ENCODE measurements around the gene ZP2.
"Not testable (repeated sequence)": the region's sequence is repeated elsewhere in the genome, so short reads cannot be mapped to it uniquely, and the experiment has no call there.

The ZP2 gene

DNA sequence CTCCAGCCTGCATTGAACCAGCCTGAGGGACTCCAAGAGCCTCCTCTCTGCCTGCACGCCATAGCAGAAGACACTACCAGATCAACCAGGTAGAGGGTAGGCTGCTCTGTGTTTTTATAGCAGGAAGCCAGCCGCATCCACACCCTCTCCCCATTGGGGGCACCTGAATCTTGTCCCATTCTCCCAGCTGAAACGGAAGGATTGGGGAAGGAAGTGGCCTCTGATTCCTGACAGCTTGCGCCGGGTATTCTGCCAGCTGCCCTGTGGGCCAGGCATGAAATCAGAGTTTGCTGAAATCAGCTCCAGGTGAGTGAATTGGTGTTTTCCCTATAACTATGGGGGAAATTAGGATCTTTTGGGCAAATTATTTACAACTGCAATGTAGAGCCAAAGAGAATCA is at the start of gene ZP2:
Gene ZP2 (minus strand): TSS at position 89 of the 400 bp plus-strand sequence. CDS start 27 bp downstream, at position 62.
- peak; percentile 88 for DNase-seq (ENCODE audit: low spot score)

DNA sequence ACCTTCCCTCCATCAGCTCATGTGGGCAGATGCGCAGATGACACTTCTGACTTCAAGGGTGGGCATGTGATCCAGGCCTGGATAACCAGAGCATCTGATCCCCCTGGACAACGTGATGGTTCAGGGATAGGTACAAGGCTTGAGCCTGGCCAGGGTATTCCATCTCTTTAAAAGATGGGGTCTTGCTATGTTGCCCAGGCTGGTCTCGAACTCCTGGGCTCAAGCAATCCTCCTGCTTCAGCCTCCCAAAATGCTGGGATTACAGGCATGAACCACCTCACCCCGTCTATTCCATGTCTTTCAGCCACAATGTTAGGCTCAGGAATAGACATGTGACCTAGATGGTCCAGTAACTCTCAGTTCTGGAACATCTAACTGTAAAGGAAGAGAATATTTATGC is 45.9 kb upstream of the ZP2 start:
- DNase-seq (ENCODE audit: low spot score): no peak

DNA sequence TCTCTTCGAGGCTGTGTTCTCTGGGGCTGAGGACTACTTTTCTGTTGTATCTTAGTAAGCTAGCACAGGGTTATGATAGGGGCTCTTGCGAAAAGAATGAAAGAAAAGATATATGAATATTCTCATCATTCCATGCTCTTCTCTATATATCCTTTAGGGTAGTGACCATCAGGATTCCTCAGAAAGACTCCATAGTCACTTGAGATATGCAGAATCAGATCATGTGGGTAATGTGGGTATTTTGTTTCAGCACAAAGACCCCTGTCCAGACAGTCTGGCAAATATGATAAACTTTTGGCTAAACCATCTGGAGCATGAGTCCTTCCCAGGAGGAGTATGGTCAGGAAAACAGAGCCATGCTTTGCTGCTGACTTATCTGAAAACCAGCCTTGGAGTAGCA is 45.3 kb upstream of the ZP2 start:
- DNase-seq (ENCODE audit: low spot score): no peak

DNA sequence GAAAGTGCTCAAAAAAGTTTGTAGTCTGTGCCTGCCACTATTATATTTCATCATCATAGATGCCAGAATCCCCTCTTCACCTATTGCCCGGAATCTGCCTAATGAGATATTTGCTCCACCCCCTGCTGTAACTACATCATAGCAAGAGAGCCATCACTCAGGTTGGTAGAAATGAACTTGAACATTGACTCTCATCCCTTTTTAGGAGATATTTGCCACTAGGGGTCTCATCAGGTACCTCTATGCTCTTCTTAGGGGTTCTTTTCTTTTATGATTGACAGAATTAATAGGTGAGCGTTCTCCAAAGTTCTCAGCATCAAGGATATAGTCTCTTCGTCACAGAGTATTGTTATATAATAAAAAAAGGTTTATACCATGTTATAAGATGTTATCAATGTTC is 42.1 kb upstream of the ZP2 start:
- no peak for DNase-seq (ENCODE audit: low spot score)

DNA sequence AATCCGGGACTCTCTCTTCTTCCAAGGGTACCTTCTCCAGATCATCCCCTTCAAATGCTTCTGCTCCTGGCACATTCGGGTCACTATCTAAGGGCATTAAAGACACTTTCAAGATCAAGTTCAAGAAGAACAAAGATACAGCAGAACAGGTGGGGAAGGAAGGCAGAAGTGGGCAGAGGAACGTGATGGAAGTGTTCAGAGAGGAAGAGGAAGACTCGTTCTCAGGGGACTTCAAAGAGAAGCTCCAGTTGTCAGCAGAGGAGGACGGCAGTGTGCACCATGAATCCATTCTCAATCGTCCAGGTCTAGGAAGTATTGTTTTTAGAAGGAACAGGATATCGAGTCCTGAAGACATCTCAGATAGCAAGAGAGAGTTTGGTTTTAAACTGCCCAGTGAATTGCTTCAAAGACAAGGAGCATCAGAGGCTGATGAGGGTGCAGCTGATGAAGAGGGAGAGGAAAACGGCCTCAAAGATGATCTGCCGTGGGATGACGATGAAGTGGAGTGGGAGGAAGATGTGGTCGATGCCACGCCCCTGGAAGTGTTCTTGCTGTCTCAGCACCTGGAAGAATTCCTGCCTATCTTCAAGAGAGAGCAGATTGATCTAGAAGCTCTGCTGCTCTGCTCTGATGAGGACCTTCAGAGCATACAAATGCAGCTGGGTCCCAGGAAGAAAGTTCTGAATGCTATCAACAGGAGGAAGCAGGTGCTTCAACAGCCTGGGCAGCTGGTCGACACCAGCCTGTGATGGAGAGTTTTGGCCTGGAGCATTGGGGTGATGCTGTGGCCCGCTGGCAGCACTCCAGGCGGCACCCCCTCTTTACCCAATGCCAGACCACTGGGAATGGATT is 38.9 kb upstream of the ZP2 start:
- DNase-seq (ENCODE audit: low spot score): no peak

DNA sequence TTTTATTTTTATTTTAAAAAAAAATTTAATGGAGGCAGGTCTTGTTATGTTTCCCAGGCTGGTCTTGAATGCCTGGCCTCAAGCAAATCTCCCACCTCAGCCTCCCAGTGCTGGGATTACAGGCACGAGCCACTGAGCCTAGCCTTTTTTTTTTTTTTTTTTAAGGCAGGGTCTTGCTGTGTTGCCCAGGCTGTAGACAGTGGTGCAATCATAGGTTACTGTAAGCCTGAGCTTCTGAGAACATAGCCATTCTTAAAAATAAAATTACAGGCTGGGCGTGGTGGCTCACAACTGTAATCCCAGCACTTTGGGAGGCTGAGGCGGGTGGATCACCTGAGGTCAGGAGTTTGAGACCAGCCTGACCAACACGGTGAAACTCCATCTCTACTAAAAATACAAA is 36.8 kb upstream of the ZP2 start:
- not testable (repeated sequence) for DNase-seq (ENCODE audit: low spot score)

DNA sequence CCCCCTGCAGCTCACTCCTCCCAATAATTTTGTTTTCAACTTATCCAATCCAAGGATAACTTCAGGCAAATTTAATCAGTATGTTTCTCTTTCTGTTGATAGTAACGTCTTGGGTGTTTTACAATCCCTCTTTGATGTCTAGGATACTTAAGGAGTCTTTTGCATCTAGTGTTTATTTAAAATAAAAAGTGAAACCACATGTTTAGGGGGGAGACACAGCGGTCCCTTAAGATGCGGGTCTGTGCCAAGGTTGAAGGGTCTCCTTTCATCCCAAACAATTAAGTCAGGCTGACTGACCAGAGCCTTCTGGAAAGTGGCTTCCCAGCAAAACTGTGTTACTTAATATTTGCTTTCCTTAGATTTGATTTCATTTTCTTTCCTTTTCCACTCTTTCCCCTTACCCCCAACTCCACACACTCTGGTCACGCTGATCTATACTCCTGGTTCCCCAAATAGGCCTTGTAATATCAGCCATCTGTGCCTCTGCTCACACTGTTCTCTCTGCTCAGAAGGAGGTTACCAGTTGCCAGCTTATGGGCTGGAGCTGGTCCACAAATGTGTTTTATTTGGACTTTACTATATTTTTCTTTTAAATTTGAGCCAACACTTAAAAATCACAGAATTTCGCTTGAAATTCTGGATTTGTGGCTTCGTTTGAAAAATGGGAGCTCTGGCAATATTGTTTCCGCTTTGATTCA is 33.3 kb upstream of the ZP2 start:
- peak; percentile 88 for DNase-seq (ENCODE audit: low spot score)

DNA sequence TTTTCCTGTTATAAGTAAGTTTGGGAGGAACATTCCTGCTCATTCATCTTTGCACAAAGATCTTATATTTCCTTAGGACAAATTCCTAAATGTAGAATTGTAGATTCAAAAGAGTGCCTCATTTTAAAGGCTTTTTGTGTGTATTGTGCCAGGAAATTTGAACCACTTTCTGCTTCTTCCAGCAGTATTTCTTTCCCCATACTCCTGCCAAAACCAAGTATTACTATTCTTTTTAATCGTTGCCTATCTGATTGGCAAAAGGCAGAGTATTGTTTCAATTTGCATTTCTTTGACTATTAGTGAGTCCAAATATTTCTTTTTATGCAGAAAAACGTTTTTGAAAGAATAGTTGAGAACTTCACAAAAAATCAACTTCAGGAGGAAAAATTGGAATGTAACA is 31.4 kb upstream of the ZP2 start:
- DNase-seq (ENCODE audit: low spot score): no peak

DNA sequence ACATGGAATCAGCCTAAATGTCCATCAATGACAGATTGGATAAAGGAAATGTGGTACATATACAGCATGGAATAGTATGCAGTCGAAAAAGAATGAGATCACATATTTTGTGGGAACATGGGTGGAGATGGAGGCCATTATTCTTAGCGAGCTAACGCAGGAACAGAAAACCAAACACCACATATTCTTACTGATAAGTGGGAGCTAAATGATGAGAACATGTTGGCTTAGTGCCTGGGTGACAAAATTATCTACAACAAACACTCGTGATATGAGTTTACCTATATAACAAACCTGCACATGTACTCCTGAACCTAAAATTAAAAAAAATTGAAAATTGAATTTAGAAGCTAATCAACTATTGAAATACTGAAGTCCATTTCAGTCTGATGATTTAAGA is 28.3 kb upstream of the ZP2 start:
- no peak for DNase-seq (ENCODE audit: low spot score)

DNA sequence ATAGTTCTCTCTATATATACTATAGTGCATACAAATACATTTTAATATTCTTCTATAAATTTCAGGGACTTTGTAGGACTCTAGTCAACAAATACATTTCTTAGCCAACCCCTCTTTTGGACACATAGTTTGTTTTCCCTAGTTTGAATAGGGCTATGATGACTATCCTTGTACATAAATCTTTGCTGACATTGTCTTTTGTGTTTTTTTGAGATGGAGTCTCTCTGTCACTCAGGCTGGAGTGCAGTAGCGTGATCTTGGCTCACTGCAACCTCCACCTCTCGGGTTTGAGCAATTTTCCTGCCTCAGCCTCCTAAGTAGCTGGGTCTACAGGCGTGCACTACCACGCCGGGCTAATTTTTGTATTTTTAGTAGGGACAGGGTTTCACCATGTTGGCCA is 25.5 kb upstream of the ZP2 start:
- DNase-seq (ENCODE audit: low spot score): no peak

DNA sequence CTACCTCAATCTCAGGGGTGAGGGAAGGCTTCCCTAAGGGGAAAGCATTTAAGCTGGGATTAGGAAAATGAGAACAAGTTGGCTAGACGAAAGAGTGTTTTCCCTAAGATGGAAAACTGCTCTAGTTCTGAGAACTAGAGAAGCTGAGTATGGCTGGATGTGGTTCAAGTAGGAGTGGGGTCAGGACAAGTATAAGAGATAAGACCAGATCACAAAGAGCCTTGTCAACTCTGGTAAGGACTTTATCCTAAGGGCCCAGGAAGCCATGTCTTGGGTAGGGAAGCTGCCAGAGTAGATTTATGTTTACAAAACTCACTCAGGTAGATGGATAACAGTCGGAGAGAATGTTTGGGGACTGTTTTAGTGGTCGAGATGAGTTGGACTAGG is 23.8 kb upstream of the ZP2 start:
- DNase-seq (ENCODE audit: low spot score): no peak

DNA sequence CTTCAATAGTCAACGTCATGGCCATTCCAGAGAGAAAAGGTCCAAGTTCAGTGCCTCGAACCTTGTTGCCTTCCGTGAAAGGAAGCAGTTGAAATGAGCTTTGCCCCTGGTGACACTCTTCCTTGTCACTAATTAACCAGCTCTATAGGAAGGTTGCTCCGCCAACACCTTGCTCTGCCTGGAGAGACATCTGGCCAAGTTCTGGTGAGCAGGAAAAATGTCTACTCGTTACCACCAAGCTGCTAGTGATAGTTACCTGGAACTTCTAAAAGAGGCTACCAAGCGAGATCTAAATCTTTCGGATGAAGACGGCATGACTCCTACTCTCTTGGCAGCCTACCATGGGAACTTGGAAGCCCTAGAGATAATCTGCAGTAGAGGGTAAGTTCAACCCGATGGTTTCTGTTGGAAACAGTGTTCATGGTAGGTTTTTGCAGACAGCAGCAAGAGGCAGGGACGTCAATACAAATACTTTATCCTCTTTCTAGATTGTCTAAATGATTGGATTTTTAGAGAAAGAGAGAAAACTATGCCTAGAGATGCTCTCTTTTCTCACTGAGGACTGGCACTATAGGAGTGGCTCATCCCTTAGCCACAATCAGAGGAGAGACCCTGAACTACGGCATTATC is 22.3 kb upstream of the ZP2 start, which contains the start of gene ANKS4B:
Gene ANKS4B (plus strand): TSS at position 179 of the 630 bp plus-strand sequence. CDS start 39 bp downstream, at position 218.
- DNase-seq (ENCODE audit: low spot score): no peak

DNA sequence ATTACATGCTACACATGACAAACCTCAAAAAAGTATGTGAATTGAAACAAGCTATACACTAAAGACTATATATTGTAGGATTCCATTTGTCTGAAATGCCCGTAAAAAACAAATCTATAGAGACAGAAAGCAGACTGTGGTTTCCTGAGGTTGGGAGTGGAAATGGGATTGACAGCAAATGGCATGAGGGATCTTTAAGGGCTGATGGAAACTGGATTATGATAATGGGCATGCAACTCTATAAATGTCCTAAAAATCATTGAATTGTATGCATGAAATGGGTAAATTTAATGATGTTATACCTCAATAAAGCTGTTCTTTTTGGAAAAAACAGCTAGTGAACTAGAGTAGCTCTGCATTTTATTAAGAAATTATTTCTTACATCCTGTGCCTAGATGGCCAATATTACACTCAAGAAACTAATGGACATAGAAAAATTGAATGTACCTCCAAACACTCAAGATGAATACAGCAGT is 21.7 kb upstream of the ZP2 start:
- no peak for DNase-seq (ENCODE audit: low spot score)

DNA sequence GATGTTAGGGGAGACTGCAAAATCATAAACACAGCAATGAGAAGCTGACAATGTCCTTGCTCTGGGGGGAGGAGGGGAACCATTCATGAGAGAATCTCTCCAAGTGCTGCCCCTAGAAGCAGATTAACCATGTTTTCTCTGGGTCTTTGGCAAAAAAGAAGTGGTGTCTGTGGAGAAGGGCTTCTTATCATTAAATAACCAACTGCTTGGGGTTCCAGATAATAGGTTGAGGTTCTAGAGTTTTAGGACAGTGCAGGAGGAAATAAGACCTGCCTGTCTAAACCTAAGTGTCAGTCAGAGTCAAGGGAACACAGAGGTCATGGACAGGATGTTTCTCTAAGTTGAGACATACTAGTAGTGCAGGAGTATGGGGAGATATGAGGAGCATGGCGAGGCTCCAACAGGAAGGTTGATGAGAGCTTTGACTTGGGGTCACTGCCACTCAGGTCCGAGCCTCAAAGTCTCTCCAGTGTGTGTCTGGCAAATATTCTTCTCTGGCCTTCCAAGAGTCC is 17.0 kb upstream of the ZP2 start:
- DNase-seq (ENCODE audit: low spot score): no peak

DNA sequence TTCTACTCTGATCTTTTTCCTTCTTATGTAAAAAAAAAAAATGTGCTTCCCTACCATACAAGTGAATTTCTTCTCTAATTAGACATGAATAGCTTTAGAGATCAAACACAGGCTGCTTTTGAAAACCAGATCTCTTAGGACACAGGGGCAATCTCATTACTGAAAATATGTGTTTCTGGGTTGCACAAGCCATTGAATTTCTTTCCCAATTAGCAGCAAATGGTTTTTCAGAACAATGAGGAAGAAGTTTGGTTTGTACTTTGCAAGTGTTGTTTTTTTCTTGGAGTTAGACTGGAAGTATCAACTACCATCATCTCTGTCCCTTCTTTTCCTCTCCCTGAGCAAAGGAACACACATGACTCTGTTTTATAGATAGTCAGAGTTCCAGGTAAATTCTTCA is 16.5 kb upstream of the ZP2 start:
- DNase-seq (ENCODE audit: low spot score): no peak

DNA sequence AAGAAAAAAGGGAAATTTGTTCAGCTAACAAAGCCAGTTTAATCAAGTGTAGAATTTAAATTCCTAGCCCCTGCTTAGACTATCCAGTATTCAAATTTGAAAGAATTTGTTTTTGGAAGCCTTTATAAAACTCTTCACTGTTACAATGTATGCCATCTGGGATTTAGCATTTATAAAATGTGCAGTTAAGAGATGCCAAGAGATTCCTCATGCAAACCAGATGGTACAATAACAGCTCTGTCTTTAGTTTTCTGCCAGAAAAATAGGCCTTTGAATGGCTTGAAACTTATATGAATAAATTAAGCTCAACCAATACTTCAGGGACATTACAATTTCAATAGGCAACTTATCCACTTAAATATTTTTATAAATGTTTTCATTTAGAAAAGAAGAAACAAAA is 15.4 kb upstream of the ZP2 start:
- DNase-seq (ENCODE audit: low spot score): peak; percentile 92

DNA sequence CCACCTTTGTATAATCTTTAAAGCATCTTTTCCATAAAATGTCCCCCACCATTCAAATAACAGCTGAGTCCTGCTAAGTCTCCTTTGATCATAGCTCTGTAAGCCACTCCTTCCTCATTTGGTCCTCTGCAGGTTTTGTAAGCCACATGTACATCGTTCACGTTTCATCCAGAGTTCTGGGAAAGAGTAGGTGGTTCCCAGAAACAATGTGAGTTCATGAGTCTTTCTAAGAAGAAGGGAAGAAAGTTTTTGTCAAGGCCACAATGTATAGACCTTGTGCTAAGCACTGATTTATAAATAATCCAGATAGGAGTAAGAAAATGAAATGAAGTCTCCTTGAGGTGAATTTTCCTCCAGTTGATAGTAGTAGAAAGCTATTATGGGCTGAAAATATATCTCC is 13.4 kb upstream of the ZP2 start:
- DNase-seq (ENCODE audit: low spot score): no peak

DNA sequence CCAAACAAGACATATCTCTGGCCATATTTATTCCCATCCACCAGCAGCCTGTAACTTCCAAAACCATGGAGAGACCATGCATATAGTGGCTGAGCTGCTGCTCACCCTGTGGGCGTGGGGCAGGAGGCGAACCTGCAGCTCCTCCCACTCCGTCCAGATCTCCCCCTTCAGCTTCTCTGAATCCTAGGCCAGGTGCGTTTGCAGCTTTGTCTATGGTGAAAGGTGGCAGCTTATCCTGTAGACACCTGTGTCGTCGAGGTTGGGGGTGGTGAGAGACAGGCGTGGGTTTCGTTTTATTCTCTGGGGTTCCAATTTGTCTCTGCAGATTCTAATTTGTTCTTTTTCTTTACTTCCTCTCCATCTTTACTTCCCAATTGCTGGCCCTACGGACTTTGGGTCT is 12.4 kb upstream of the ZP2 start:
- DNase-seq (ENCODE audit: low spot score): no peak

DNA sequence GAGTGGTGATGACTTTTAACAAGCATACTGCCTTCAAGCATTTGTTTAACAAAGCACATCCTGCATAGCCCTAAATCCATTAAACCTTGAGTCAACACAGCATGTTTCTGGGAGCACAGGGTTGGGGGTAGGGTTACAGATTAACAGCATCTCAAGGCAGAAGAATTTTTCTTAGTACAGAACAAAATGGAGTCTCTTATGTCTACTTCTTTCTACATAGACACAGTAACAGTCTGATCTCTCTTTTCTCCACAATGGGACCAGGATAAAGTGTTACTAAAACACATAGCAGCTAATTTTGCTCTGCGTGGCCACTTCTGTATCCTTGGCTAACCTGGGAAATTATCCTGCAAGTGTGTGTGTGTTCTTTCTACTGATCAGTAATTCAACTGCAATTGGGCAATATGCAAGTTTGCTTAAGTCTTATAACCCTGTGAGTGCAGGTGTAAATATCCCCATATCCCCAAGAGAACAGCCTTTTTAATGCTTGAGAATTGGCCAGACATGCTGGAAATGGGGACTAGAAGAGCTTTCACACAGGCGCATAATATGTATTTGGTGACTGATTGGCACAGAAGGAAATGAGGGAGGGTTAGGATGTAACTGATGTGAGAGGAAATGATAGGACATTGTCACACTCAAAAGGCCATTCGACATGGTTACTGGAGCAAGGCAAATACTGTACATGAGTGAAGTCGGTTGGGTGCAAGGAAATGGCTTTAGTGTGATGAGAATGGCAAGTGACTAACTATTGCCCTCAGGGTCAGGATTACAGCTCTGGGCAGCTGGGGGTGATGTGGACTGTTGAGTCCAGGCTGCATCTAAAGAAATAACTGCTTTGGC is 11.3 kb upstream of the ZP2 start:
- DNase-seq (ENCODE audit: low spot score): no peak

DNA sequence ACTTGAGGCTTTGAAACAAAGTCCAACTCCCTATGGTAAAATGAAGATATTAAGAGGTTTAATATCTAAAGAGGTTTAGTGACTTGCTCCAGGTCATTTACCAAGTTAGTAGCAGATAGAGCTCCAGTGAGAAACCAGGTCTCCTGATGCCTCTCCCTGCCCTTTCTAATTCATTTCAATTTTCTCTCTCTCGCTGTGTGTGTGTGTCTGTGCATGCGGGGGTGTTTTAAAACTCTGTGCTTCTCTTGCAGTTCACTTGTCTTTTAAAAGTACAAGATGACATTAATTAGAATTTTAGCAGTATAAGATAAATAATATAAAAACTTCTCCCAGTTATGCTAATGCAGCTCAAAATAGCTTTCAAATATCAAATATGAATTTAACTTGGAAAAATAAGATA is 8.2 kb upstream of the ZP2 start:
- DNase-seq (ENCODE audit: low spot score): no peak

DNA sequence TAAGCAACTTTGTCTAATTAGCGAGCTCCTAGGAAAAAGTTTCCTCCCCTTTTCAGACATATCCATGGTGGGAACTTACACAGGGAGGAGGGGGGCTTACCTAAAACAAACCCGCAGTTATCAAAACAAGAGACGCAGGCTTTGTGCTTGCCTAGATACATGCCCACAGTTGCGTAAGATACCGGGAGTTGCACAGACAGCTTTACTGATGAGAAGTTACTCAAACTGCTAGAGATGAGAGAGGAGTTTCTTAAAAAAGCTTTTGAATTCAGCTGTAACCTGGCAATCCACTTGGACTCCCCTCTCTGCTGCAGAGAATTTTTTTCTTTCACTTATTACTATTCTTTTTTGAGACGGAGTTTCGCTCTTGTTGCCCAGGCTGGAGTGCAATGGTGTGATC is 6.8 kb upstream of the ZP2 start:
- no peak for DNase-seq (ENCODE audit: low spot score)

DNA sequence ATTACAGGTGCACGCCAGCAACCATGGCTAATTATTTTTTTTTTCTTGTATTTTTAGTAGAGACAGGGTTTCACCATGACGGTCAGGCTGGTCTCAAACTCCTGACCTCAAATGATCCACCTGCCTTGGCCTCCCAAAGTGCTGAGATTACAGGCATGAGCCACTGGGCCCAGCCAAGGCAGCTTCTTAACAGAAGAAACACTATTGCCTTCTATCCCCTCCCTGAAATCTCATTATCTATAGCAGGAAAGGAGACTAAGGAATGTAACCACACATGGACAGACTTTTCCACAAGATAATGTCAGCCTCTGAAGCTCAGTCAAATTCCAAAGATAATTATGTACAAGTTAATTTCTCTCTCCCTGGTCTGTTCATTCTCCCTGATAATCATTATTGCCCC is 5.7 kb upstream of the ZP2 start:
- no peak for DNase-seq (ENCODE audit: low spot score)
